NCI-H446 (cell line): ENCODE data around the gene SP7.
"Not testable (repeated sequence)": the region's sequence is repeated elsewhere in the genome, so short reads cannot be mapped to it uniquely, and the experiment has no call there.

Experiments
- DNase-seq, 2 experiments: peaks; one replicate each; lab custom pipeline; 2025; lab: John Stamatoyannopoulos, UW

Gene SP7

GRCh38 chr12:53320352-53321195, 15.6 kb downstream of the SP7 start:
- no peak for DNase-seq

GRCh38 chr12:53313996-53314395, 22.2 kb downstream of the SP7 start:
- no peak for DNase-seq

GRCh38 chr12:53308276-53308675, 27.9 kb downstream of the SP7 start:
- no peak for DNase-seq

GRCh38 chr12:53306826-53307225, 29.3 kb downstream of the SP7 start:
- DNase-seq, result no peak

- no peak for DNase-seq
Measured at GRCh38 chr12:53302903-53303302, 33.3 kb downstream of the SP7 start.

DNA sequence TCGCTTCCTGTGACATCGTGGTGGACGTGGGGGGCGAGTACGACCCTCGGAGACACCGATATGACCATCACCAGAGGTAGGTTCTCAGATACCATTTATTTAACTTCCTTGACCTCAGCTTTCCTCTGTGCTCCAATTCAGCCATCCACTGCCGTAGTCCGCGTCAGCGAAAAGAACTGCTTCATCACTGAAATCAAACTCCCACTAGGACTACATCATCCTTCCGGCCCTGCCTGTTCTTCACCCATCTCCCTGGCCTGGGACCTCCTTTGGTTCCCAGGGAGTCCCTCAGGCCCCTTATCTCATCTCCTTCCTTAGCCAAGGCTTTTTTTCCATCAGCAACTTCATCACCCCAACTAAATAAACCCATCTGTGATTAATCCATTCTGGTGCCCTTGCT, 36.0 kb downstream of the SP7 start:
- DNase-seq, result no peak

- DNase-seq, result peak; percentile 61 to 88
Measured at GRCh38 chr12:53299454-53300180, 36.5 kb downstream of the SP7 start, which contains the start of gene MYG1. Gene MYG1 (plus strand): TSS chr12:53299695. CDS start chr12:53299738, 43 bp downstream.

DNA sequence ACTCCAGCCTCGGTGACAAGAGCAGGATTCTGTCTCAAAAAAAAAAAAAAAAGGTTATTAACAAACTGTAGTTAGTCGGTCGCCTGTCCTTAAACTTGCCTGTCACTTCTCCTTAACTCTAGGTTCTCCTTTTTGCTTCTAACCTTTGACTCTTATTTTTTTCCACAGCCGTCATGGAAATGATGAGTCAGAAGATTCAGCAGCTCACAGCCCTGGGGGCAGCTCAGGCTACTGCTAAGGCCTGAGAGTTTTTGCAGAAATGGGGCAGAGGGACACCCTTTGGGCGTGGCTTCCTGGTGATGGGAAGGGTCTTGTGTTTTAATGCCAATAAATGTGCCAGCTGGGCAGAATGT, 37.1 kb downstream of the SP7 start:
- DNase-seq, result no peak

DNA sequence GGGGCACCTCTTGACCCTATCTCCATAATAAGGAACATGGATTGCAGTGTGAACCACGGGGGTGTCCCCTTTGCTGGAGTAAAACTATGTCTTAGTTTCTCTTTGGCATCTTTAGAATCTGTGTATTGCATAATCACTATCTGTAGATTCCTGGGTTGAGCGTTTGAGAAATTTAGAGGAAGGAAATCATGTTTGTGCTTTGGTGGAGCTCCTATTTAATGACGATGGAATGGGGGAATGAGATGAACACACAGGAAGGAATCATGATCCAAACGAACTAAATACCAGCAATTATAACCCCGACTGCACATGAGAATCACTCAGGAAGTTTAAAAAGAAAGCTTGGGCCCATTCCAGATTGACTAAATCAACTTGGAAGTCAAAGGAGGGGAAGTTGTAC, 38.0 kb downstream of the SP7 start:
- no peak for DNase-seq

DNA sequence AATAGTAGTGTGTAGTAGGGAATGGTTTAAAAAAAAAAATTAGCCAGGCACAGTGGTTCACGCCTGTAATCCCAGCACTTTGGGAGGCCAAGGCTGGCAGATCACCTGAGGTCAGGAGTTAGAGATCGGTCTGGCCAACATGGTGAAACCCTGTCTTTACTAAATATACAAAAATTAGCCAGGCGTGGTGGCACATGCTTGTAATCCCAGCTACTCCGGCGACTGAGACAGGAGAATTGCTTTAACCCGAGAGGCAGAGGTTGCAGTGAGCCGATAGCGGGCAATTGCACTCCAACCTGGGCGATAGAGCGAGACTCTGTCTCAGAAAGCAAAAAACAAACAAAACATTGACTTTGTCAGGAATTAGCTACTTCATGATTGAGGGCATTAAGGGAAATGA, 39.0 kb downstream of the SP7 start:
- DNase-seq, result not testable (repeated sequence)

- no peak for DNase-seq
Measured at GRCh38 chr12:53295891-53296219, 40.3 kb downstream of the SP7 start.

GRCh38 chr12:53295070-53295890, 40.9 kb downstream of the SP7 start, which contains the start of gene PFDN5:
Gene PFDN5 (plus strand): TSS chr12:53295542. CDS start chr12:53295568, 26 bp downstream.
- DNase-seq, result peak; percentile 62 to 79

- no peak for DNase-seq
Measured at GRCh38 chr12:53292426-53292825, 43.7 kb downstream of the SP7 start.

GRCh38 chr12:53290661-53291060, 45.5 kb downstream of the SP7 start:
- no peak for DNase-seq

DNA sequence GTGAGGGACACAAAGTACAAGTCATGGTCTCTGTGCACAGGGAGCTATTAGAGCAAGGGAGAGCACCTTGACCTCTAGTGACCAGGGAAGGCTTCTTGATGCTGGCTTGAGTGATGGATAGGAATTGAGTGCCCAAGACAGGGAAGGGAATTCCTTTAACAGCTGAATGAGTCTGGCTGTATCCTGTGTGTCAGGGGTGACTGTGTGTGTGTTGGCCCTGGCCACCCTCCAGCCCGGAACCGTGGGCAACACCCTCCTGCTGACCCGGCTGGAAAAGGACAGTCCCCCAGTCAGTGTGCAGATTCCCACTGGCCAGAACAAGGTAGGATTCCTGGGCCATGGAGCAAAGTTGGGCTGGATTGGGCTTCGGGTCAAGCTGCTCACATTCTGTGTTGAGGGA, 46.3 kb downstream of the SP7 start:
- DNase-seq, result no peak

DNA sequence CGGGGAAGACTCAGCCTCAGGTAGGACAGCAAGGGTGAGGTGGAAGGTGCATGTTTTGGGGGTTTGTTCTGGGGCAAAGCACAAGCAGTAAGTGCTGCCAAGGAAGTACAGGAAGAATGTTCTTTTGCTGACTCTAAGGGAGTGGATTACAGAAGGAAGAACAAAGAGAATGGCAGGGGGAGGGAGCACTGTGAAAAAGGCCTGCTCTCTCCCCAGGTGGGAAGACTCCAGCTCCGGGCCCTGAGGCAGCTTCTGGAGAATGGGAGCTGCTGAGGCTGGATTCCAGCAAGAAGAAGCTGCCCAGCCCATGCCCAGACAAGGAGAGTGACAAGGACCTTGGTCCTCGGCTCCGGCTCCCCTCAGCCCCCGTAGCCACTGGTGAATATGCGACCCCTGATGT, 47.8 kb downstream of the SP7 start:
- no peak for DNase-seq

- DNase-seq, result peak; percentile 34 to 54
Measured at GRCh38 chr12:53287741-53288216, 48.4 kb downstream of the SP7 start.

- no peak for DNase-seq
Measured at GRCh38 chr12:53286448-53286847, 49.7 kb downstream of the SP7 start.

- no peak for DNase-seq
Measured at GRCh38 chr12:53279888-53280498, 56.2 kb downstream of the SP7 start.

GRCh38 chr12:53279283-53279869, 56.8 kb downstream of the SP7 start:
- no peak for DNase-seq

- DNase-seq, result no peak
Measured at GRCh38 chr12:53277981-53278380, 58.2 kb downstream of the SP7 start.
